Activated T-cell treated with anti-CD3 and anti-CD28 coated beads, Interleukin-2, amount 50 U/mL, for 24 hours (primary cell): ENCODE results near the gene TUBAL3.

ENCODE experiments used
- DNase-seq: peaks from one replicate; pipeline ENCODE4 v3.0.0-alpha.2; 2020
- H3K27ac Mint-ChIP-seq: 2 replicates; pipeline ENCODE4 v1.8.0; 2020; ENCODE audit warnings: mild to moderate bottlenecking, mixed read lengths
- H3K27me3 Mint-ChIP-seq: 2 replicates; pipeline ENCODE4 v1.8.0; 2020; ENCODE audit warnings: mixed read lengths
- H3K36me3 Mint-ChIP-seq: 2 replicates; pipeline ENCODE4 v1.8.0; 2020; ENCODE audit warnings: low read depth, mixed read lengths
- H3K4me1 Mint-ChIP-seq: 2 replicates; pipeline ENCODE4 v1.8.0; 2020; ENCODE audit warnings: low read depth, mixed read lengths
- H3K4me3 Mint-ChIP-seq: 2 replicates; pipeline ENCODE4 v1.8.0; 2020; ENCODE audit warnings: mild to moderate bottlenecking, moderate library complexity, mixed read lengths
- H3K9me3 Mint-ChIP-seq: 2 replicates; pipeline ENCODE4 v1.8.0; 2020; ENCODE audit warnings: mixed read lengths

Gene TUBAL3

GRCh38 chr10:5441106-5441505 lies 36.5 kb upstream of the TUBAL3 start:
- Mint-ChIP-seq H3K27me3 (no peaks in the 10 kb centered on the region), H3K4me1 (peaks cover 28% of the 10 kb centered on the region), H3K9me3 (no peaks in the 10 kb centered on the region), H3K27ac (no peak overlapping the region), H3K4me3 (no peak overlapping the region), H3K36me3 (no peaks in the 10 kb centered on the region)
- DNase-seq: no peak

- no peaks in the 10 kb centered on the region for H3K27me3 Mint-ChIP-seq
- peaks cover 26% of the 10 kb centered on the region for H3K4me1 Mint-ChIP-seq
- H3K9me3 Mint-ChIP-seq: no peaks in the 10 kb centered on the region
- H3K27ac Mint-ChIP-seq: no peak overlapping the region
- no peak for DNase-seq
- no peak overlapping the region for H3K4me3 Mint-ChIP-seq
- H3K36me3 Mint-ChIP-seq: no peaks in the 10 kb centered on the region
Measured at GRCh38 chr10:5440206-5440605, 35.6 kb upstream of the TUBAL3 start.

- Mint-ChIP-seq H3K27me3 (no peaks in the 10 kb centered on the region), H3K36me3 (peaks cover 14% of the 10 kb centered on the region)
Measured at GRCh38 chr10:5435328-5435727, 30.7 kb upstream of the TUBAL3 start.

GRCh38 chr10:5434017-5434753 lies 29.6 kb upstream of the TUBAL3 start:
- no peaks in the 10 kb centered on the region for H3K9me3 Mint-ChIP-seq
- no peak overlapping the region for H3K4me3 Mint-ChIP-seq
- no peak for DNase-seq
- no peaks in the 10 kb centered on the region for H3K27me3 Mint-ChIP-seq
- H3K4me1 Mint-ChIP-seq: peaks cover 15% of the 10 kb centered on the region
- H3K36me3 Mint-ChIP-seq: peaks cover 21% of the 10 kb centered on the region
- no peak overlapping the region for H3K27ac Mint-ChIP-seq

More at GRCh38 chr10:5435328-5435727, 30.7 kb upstream of the TUBAL3 start:
- H3K27ac Mint-ChIP-seq: no peak overlapping the region
- peaks cover 15% of the 10 kb centered on the region for H3K4me1 Mint-ChIP-seq
- H3K4me3 Mint-ChIP-seq: no peak overlapping the region
- DNase-seq: no peak
- no peaks in the 10 kb centered on the region for H3K9me3 Mint-ChIP-seq

- no peak overlapping the region for H3K4me3 Mint-ChIP-seq
Measured at GRCh38 chr10:5433182-5433581, 28.6 kb upstream of the TUBAL3 start.

GRCh38 chr10:5428133-5428532 lies 23.5 kb upstream of the TUBAL3 start:
- no peak overlapping the region for H3K27ac Mint-ChIP-seq
- no peak for DNase-seq
- peaks cover 35% of the 10 kb centered on the region for H3K36me3 Mint-ChIP-seq
- H3K4me1 Mint-ChIP-seq: peaks cover 5% of the 10 kb centered on the region
- H3K9me3 Mint-ChIP-seq: no peaks in the 10 kb centered on the region
- no peaks in the 10 kb centered on the region for H3K27me3 Mint-ChIP-seq
- no peak overlapping the region for H3K4me3 Mint-ChIP-seq

More at GRCh38 chr10:5433182-5433581, 28.6 kb upstream of the TUBAL3 start:
- Mint-ChIP-seq H3K27ac (no peak overlapping the region), H3K4me1 (peaks cover 14% of the 10 kb centered on the region), H3K36me3 (peaks cover 25% of the 10 kb centered on the region), H3K27me3 (no peaks in the 10 kb centered on the region), H3K9me3 (no peaks in the 10 kb centered on the region)
- no peak for DNase-seq

GRCh38 chr10:5424751-5425150 lies 20.1 kb upstream of the TUBAL3 start:
- no peak overlapping the region for H3K4me3 Mint-ChIP-seq
- H3K4me1 Mint-ChIP-seq: peaks cover 6% of the 10 kb centered on the region
- H3K9me3 Mint-ChIP-seq: peaks cover 6% of the 10 kb centered on the region
- no peaks in the 10 kb centered on the region for H3K27me3 Mint-ChIP-seq
- H3K36me3 Mint-ChIP-seq: peaks cover 18% of the 10 kb centered on the region
- no peak overlapping the region for H3K27ac Mint-ChIP-seq
- no peak for DNase-seq

GRCh38 chr10:5423771-5424170 lies 19.1 kb upstream of the TUBAL3 start:
- Mint-ChIP-seq H3K4me3 (no peak overlapping the region), H3K27ac (no peak overlapping the region), H3K27me3 (no peaks in the 10 kb centered on the region), H3K36me3 (peaks cover 13% of the 10 kb centered on the region), H3K4me1 (peaks cover 6% of the 10 kb centered on the region), H3K9me3 (peaks cover 15% of the 10 kb centered on the region)
- no peak for DNase-seq

GRCh38 chr10:5419466-5420094 lies 15.0 kb upstream of the TUBAL3 start:
- Mint-ChIP-seq H3K27ac (no peak overlapping the region), H3K4me1 (peaks cover 6% of the 10 kb centered on the region), H3K9me3 (peaks cover 24% of the 10 kb centered on the region), H3K27me3 (peaks cover 4% of the 10 kb centered on the region), H3K36me3 (peaks cover 6% of the 10 kb centered on the region), H3K4me3 (no peak overlapping the region)
- no peak for DNase-seq

GRCh38 chr10:5418584-5418983 lies 14.0 kb upstream of the TUBAL3 start:
- no peak overlapping the region for H3K27ac Mint-ChIP-seq
- peaks cover 24% of the 10 kb centered on the region for H3K9me3 Mint-ChIP-seq
- no peak overlapping the region for H3K4me3 Mint-ChIP-seq
- H3K36me3 Mint-ChIP-seq: peaks cover 6% of the 10 kb centered on the region
- peaks cover 4% of the 10 kb centered on the region for H3K27me3 Mint-ChIP-seq
- no peak for DNase-seq
- peaks cover 4% of the 10 kb centered on the region for H3K4me1 Mint-ChIP-seq

GRCh38 chr10:5416981-5417380 lies 12.4 kb upstream of the TUBAL3 start:
- Mint-ChIP-seq H3K27me3 (peaks cover 7% of the 10 kb centered on the region), H3K27ac (no peak overlapping the region), H3K4me1 (peaks cover 3% of the 10 kb centered on the region), H3K36me3 (peaks cover 6% of the 10 kb centered on the region), H3K4me3 (no peak overlapping the region), H3K9me3 (peaks cover 24% of the 10 kb centered on the region)
- DNase-seq: no peak

- Mint-ChIP-seq H3K36me3 (peaks cover 2% of the 10 kb centered on the region), H3K4me3 (no peak overlapping the region), H3K27me3 (peaks cover 26% of the 10 kb centered on the region), H3K27ac (no peak overlapping the region), H3K9me3 (peaks cover 6% of the 10 kb centered on the region), H3K4me1 (peaks cover 5% of the 10 kb centered on the region)
- peak; percentile 38 for DNase-seq
Measured at GRCh38 chr10:5413012-5413938, 8.6 kb upstream of the TUBAL3 start.

- DNase-seq: peak; percentile 85
- H3K4me3 Mint-ChIP-seq: no peak within 1 kb of the TSS
- H3K9me3 Mint-ChIP-seq: peaks cover 2% of the 10 kb centered on the region
- peak within 1 kb of the TSS; percentile 76 for H3K27ac Mint-ChIP-seq
- H3K36me3 Mint-ChIP-seq: peaks cover 2% of the 10 kb centered on the region
- peaks cover 26% of the 10 kb centered on the region for H3K27me3 Mint-ChIP-seq
- peaks cover 5% of the 10 kb centered on the region for H3K4me1 Mint-ChIP-seq
Measured at GRCh38 chr10:5412277-5412941, 7.8 kb upstream of the TUBAL3 start, which contains the start of gene NET1. TSS of gene NET1 (plus strand) at chr10:5412557. CDS start at chr10:5412693, 136 bp downstream.

GRCh38 chr10:5411941-5412276 lies 7.3 kb upstream of the TUBAL3 start:
- Mint-ChIP-seq H3K27me3 (peaks cover 26% of the 10 kb centered on the region), H3K4me3 (no peak overlapping the region), H3K9me3 (peaks cover 2% of the 10 kb centered on the region), H3K36me3 (peaks cover under 1% of the 10 kb centered on the region), H3K27ac (peak overlapping the region; percentile 76), H3K4me1 (peaks cover 5% of the 10 kb centered on the region)
- DNase-seq: no peak
